ENCODE measurements around the gene NPIPB12.
"Not testable (repeated sequence)": the region's sequence is repeated elsewhere in the genome, so short reads cannot be mapped to it uniquely, and the experiment has no call there.

DNA sequence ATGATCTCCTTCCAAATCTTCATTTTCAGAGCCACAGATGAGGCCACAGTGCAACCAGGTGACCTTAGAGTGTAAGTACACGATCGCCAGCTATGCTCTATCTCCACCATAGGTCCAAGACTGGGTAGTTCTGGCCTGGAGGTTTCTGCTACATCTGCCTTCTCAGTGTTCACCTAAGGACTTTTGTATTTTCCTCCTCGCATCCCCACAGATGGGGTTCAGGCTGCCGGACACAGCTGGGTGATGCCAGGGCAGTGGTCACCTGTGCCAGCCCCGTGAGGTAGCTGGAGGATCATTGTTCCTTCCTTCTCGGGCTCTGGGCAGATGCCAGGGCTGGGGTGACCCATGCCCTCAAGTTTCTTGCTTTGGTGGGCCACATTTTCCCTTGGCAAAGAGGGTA is at the start of gene NPIPB12:
- TF ChIP-seq, protein P1, sequence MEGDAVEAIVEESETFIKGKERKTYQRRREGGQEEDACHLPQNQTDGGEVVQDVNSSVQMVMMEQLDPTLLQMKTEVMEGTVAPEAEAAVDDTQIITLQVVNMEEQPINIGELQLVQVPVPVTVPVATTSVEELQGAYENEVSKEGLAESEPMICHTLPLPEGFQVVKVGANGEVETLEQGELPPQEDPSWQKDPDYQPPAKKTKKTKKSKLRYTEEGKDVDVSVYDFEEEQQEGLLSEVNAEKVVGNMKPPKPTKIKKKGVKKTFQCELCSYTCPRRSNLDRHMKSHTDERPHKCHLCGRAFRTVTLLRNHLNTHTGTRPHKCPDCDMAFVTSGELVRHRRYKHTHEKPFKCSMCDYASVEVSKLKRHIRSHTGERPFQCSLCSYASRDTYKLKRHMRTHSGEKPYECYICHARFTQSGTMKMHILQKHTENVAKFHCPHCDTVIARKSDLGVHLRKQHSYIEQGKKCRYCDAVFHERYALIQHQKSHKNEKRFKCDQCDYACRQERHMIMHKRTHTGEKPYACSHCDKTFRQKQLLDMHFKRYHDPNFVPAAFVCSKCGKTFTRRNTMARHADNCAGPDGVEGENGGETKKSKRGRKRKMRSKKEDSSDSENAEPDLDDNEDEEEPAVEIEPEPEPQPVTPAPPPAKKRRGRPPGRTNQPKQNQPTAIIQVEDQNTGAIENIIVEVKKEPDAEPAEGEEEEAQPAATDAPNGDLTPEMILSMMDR (IDR thresholded peaks at IDR 0.05; ENCODE audit: poor library complexity, severe bottlenecking) = not testable (repeated sequence)
- not testable (repeated sequence) for TF ChIP-seq TAF1 (IDR thresholded peaks at IDR 0.05; ENCODE audit: low read depth); RAD21 (conservative IDR thresholded peaks at IDR 0.05); EZH2 (IDR thresholded peaks at IDR 0.05; ENCODE audit: borderline replicate concordance, insufficient read depth, low read length, poor library complexity, severe bottlenecking)
